Aorta (tissue), 5 donors: ENCODE data around the gene SAMD4A. TPM values are rescaled to one million over a fixed set of nuclear protein-coding genes. Genes with fewer than 3 reads are reported as not detected.

Experiments
- ATAC-seq: fragments of 200-7000 bp; cut with Tn5 transposase; one replicate; pipeline ENCODE4 v1.9.1; 2022; ENCODE audit warnings: moderate library complexity; ENCODE audit not compliant: low FRiP score
- DNase-seq, 2 donors: peaks; one replicate each; pipeline ENCODE4 v3.0.0-alpha.2; 2020
- H3K27ac ChIP-seq, 2 donors: one replicate each; pipeline ENCODE4 v1.5.1; 2013; ENCODE audit warnings: low read length in 2 of 2, mild to moderate bottlenecking in 2 of 2, moderate library complexity in 2 of 2, control low read depth in 1 of 2, inconsistent platforms in 1 of 2, low read depth in 1 of 2
- H3K27me3 ChIP-seq, 2 donors: one replicate each; pipeline ENCODE4 v1.6.1; 2013; ENCODE audit warnings: control low read depth in 1 of 2, low read length in 1 of 2, mild to moderate bottlenecking in 1 of 2, moderate library complexity in 1 of 2; ENCODE audit not compliant: insufficient read depth in 2 of 2, control insufficient read depth in 1 of 2
- H3K36me3 ChIP-seq, 2 donors: one replicate each; pipeline ENCODE4 v1.6.1; 2013; ENCODE audit warnings: control low read depth in 1 of 2, low read length in 1 of 2, mild to moderate bottlenecking in 1 of 2; ENCODE audit not compliant: insufficient read depth in 2 of 2, control insufficient read depth in 1 of 2
- H3K4me1 ChIP-seq, 2 donors: one replicate each; pipeline ENCODE4 v1.6.1; 2013; ENCODE audit warnings: low read length in 2 of 2, control low read depth in 1 of 2, mild to moderate bottlenecking in 1 of 2, moderate library complexity in 1 of 2; ENCODE audit not compliant: insufficient read depth in 2 of 2, control insufficient read depth in 1 of 2
- H3K4me3 ChIP-seq, 2 donors: one replicate each; pipeline ENCODE4 v1.5.1; 2013; ENCODE audit warnings: low read length in 2 of 2, control low read depth in 1 of 2, mild to moderate bottlenecking in 1 of 2
- H3K9me3 ChIP-seq: one replicate; pipeline ENCODE4 v1.6.1; 2013; ENCODE audit warnings: mild to moderate bottlenecking, low read length; ENCODE audit not compliant: control insufficient read depth
- WGBS, 2 donors: extraction: QIAGEN DNeasy Blood & Tissue Kit; methylation state at CpG; one replicate each; pipeline ENCODE4 v1.1.7; 2013; 5-methylcytosine and 5-hydroxymethylcytosine counted together
- intact Hi-C, 2 donors: fragments of 100-400 bp; cut with DNase I; formaldehyde crosslinking; loops; one replicate each; pipeline versions ENCODE4 v1.14.2 to v1.15.0; 2022
- polyA plus RNA-seq, 2 donors: library from polyadenylated mRNA; stranded (reverse); fragments of 200-250 nt; gene quantifications; one replicate each; pipeline ENCODE4 v1.2.3, GENCODE V29; 2013
- total RNA-seq, 2 donors: library from RNA; stranded (reverse); fragmentation: NEBNext Ultra II Directional; extraction: Animal tissue kit (Norgen Biotek cat#: 25700); gene quantifications; one replicate each; pipeline ENCODE4 v1.2.1, GENCODE V29; 2021
- donor health status: healthy with polysubstance abuse.
- donor health status: Bipolar disorder and iron deficiency.
- donor health status: DM: no; HTN: no; CAD: no.
- donor health status: DM: no; HTN: no; CAD: no.
- donor health status: DM: yes; HTN: yes; CAD: no.

The SAMD4A gene
- total and polyA plus RNA-seq, 4 donors, result 18.8 to 386 (median 102) TPM

DNA sequence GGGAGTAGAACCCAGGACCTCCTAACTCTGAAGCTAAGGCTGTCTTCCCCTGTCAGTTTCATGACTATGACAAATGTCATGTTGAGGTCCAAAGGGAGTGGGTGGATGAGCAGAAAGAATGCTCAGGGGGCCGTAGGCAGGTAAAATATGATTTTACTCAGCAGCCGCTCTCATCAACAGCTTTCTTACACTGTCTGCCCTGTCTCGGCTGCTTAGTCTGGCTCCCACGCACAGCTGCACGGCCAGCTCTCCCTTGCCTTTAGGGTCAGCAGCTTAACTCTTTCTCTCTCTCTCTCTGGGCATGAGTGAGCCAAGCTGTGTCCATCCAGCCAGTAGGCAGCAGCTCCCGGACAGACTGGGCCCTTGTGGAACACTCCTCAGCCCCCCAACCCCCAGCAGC is 240.5 kb downstream of the SAMD4A start:
- intact Hi-C loops, result loop anchor here (2.0 kb wide), 2 partner anchors 243 to 245 kb away; no protein-coding TSS in a partner anchor
- no peaks in the 10 kb centered on the region for H3K36me3 ChIP-seq
- H3K4me3 ChIP-seq, result no peak overlapping the region
- no peak for DNase-seq
- 84% methylated on average over 6 of the region's 6 CpGs for WGBS, 2 donors
- no peaks in the 10 kb centered on the region for H3K27me3 ChIP-seq
- no peaks in the 10 kb centered on the region for H3K9me3 ChIP-seq
- no peaks in the 10 kb centered on the region for H3K4me1 ChIP-seq
- H3K27ac ChIP-seq, result no peak overlapping the region
- ATAC-seq, result no peak

DNA sequence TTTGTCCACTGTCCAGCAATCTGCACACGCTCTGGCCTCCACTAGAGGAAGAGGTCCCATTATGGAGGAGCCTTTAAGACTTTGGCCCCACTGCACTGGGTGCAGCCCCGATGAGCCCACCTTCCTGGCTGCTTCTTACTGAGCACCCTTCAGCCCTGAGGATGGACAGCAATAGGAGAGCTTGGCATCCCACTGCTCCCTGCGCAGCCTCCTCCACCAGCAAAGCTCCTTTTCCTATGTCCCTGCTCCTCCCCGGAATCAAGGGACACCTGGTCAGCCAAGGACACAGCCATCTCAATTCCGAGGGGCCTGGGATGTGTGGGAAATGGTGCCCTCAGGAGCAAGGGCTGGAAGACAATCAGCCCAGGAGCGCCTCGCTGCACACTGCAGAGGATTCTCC is 241.0 kb downstream of the SAMD4A start:
- no peak for DNase-seq
- no peaks in the 10 kb centered on the region for H3K36me3 ChIP-seq
- no peak overlapping the region for H3K4me3 ChIP-seq
- H3K27me3 ChIP-seq, result no peaks in the 10 kb centered on the region
- no peak for ATAC-seq
- no peak overlapping the region for H3K27ac ChIP-seq
- intact Hi-C loops, result loop anchor here (2.0 kb wide), 2 partner anchors 243 to 245 kb away; no protein-coding TSS in a partner anchor
- 91 to 94% methylated on average over 7 of the region's 7 CpGs for WGBS, 2 donors
- no peaks in the 10 kb centered on the region for H3K9me3 ChIP-seq
- H3K4me1 ChIP-seq, result no peaks in the 10 kb centered on the region

DNA sequence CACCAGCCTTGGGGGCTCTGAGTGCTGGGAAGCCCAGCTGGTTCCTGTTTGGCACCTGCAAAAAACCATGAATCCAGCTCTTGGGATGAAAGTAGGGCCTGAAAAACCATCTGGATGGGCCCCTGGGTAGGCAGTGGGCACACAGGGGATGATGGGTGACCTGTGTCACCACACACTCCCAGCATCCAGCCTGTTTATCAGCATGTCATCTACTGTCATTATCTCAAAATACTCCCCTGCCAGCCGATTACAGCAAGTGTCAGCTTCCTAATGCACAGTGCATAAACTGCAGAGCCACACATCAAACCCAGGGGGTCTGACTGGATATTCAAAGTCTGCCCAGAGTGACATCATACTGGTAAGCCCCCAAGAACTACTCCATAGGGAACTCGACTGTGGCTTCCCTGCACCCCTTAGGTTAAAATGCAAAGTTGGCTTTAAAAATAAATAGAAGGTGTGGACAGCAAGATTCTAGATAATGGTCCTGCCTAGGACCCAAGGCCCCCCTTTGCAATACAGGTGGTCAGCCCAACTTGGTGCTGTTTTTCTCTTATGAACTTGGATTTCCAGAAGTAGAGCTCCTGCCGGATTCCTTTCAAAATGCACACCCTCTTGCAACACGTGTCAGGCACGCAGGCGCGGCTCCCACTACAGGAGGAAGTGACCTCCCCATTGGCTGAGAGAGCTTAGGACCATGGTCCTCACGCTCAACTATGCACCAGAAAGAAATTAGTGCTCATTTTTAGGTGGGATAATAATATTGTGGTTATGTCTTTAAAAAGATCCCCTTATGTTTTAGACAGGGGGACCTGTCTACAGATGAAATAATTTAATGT is 241.6 kb downstream of the SAMD4A start:
- Histone ChIP-seq H3K9me3 (no peaks in the 10 kb centered on the region), H3K27ac (no peak overlapping the region), H3K4me3 (no peak overlapping the region), H3K27me3 (no peaks in the 10 kb centered on the region), H3K4me1 (no peaks in the 10 kb centered on the region), H3K36me3 (no peaks in the 10 kb centered on the region)
- 80 to 84% methylated on average over 8 of the region's 8 CpGs for WGBS, 2 donors
- intact Hi-C loops, result no loop called here
- DNase-seq (no peak), ATAC-seq (no peak)

DNA sequence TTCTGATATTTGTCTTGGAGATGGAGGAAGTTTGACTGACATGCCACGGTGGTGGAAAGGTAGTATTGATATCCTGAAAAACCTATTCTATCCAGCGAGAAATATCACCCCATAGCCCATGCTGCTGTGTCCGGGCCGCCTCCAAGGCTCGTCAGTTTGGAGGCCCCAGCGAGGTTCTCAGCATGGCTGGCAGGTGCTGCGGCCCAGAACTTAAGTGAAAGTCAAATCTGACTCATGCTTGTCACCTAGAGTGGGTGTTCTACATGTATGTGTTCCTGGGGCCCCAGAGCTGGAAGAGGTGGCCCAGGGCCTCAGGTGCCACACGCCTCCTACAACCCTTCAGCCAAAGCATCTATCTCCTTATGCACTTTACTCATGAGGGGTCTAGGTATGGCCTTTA is 242.8 kb downstream of the SAMD4A start:
- H3K4me1 ChIP-seq, result no peaks in the 10 kb centered on the region
- H3K9me3 ChIP-seq, result no peaks in the 10 kb centered on the region
- DNase-seq (no peak), ATAC-seq (no peak)
- H3K4me3 ChIP-seq, result no peak overlapping the region
- WGBS, 2 donors, result 94% methylated on average over 8 of the region's 8 CpGs
- intact Hi-C loops, result no loop called here
- no peaks in the 10 kb centered on the region for H3K27me3 ChIP-seq
- H3K36me3 ChIP-seq, result no peaks in the 10 kb centered on the region
- no peak overlapping the region for H3K27ac ChIP-seq

DNA sequence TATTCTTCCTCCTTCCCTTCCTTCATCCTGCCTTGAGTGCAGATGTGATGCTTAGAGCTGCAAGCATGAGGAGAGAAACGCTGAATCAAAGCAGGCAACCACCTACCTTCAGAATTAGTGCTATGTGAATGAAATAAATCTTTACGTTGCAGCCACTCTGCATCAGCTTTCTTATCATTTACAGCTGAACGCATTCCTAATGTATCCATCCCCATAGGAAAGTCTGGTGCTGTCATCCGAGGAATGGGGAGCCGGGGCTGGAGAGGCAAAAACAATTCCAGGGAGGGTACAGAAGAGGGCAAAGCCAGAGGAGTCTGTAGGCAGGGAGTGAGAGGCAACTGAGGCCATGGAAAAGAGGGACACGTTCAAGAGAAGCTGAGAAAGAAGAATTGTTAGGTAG is 245.7 kb downstream of the SAMD4A start:
- Histone ChIP-seq H3K9me3 (no peaks in the 10 kb centered on the region), H3K27ac (no peak overlapping the region), H3K4me3 (no peak overlapping the region), H3K36me3 (no peaks in the 10 kb centered on the region), H3K4me1 (no peaks in the 10 kb centered on the region), H3K27me3 (no peaks in the 10 kb centered on the region)
- intact Hi-C loops, result no loop called here
- DNase-seq (no peak), ATAC-seq (no peak)
- WGBS, 2 donors, result 74 to 82% methylated on average over 6 of the region's 6 CpGs

DNA sequence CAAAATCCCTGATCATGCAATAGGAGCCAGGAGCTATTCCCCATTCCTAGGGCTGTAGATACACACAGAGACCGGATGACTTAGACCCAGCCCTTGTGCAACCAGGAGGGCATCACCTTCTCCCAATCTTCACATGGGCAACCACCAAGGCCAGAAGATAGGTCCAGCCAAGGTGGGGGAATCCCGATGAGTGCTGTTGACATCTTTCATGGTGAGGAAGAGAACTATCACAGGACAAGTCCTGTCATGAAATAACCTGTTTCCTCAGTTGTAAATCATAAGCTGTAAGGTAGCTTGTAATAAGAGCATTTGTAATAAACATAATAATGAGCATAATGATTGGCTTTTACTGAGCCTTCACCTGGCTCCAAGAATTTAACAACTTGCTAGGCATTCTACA is 246.2 kb downstream of the SAMD4A start:
- H3K9me3 ChIP-seq, result no peaks in the 10 kb centered on the region
- ATAC-seq, result no peak
- no peaks in the 10 kb centered on the region for H3K4me1 ChIP-seq
- 88 to 93% methylated on average over 2 of the region's 2 CpGs for WGBS, 2 donors
- H3K27ac ChIP-seq, result no peak overlapping the region
- H3K36me3 ChIP-seq, result no peaks in the 10 kb centered on the region
- no peak overlapping the region for H3K4me3 ChIP-seq
- no peaks in the 10 kb centered on the region for H3K27me3 ChIP-seq
- no peak for DNase-seq
- intact Hi-C loops, result no loop called here

DNA sequence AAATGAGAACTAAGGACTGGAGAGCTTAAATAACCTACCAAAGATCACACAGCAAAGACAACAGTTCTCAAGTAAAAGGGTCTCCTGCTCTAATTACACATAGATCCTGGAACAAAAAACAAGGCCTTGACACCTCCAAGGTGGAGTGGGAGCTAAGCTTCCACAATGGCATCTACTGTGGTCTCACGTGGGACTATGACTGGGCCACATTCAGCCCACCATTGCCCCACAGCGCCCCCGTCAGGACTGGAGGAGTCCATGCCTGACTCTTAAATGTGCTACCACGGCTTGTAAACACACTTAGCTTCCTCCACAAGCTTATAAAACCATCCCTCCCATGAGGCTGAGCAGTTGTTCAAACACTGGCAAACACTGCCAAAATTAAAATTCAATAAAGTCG is 247.1 kb downstream of the SAMD4A start:
- 57 to 76% methylated on average over 5 of the region's 5 CpGs for WGBS, 2 donors
- ATAC-seq (no peak), DNase-seq (no peak)
- Histone ChIP-seq H3K36me3 (no peaks in the 10 kb centered on the region), H3K4me3 (no peak overlapping the region), H3K9me3 (no peaks in the 10 kb centered on the region), H3K4me1 (no peaks in the 10 kb centered on the region), H3K27me3 (no peaks in the 10 kb centered on the region), H3K27ac (no peak overlapping the region)
- intact Hi-C loops, result no loop called here

DNA sequence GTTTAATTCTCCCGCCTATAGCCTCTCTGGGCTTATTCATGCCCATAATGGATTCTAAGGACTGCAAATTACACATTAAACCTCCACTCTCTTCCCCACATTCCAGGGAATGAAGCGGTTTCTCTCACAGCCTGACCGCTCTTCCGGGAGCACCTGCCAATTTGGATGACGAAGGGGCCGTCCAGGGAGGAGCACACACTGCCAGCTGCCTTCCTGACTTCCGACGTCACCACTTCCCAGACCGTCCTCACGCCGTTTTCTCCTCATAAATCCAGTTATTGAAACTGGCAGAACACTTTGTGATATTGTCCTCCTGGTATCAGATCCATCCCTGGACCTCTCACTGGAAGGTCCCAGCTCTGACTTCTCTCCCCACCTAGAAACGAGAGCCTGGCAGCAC is 248.1 kb downstream of the SAMD4A start:
- no peak overlapping the region for H3K4me3 ChIP-seq
- H3K4me1 ChIP-seq, result no peaks in the 10 kb centered on the region
- intact Hi-C loops, result no loop called here
- no peaks in the 10 kb centered on the region for H3K9me3 ChIP-seq
- no peak overlapping the region for H3K27ac ChIP-seq
- no peaks in the 10 kb centered on the region for H3K27me3 ChIP-seq
- H3K36me3 ChIP-seq, result no peaks in the 10 kb centered on the region
- DNase-seq (peak; percentile 69 to 83), ATAC-seq (no peak)
- 44 to 49% methylated on average over 12 of the region's 12 CpGs for WGBS, 2 donors

DNA sequence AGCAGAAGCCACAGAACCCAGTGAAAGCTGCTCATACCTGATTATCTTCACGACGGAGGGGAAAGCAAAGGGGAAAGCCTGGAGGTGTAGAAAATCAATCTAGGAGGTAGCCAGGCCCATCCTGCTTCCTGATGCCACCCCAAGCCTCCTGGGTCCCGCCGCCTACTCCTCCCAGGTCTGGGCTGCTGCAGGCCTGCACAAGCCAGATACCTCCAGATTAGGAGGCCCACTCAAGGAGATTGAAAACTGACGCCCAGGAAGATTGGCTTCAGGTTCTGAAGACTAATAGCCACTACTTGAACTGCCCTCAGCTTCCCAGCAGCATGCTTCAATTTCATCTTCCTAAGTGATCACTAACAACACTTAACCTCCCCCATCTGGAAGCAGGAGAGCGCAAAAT is 248.6 kb downstream of the SAMD4A start:
- no peaks in the 10 kb centered on the region for H3K36me3 ChIP-seq
- no peak for DNase-seq
- no peak overlapping the region for H3K27ac ChIP-seq
- intact Hi-C loops, result no loop called here
- ATAC-seq, result no peak
- 91 to 94% methylated on average over 6 of the region's 6 CpGs for WGBS, 2 donors
- H3K4me1 ChIP-seq, result no peaks in the 10 kb centered on the region
- no peaks in the 10 kb centered on the region for H3K27me3 ChIP-seq
- no peaks in the 10 kb centered on the region for H3K9me3 ChIP-seq
- H3K4me3 ChIP-seq, result no peak overlapping the region
